Measurements from ENCODE around the gene STK33. TPM values are rescaled to one million over a fixed set of nuclear protein-coding genes. Genes with fewer than 3 reads are reported as not detected.

Gene STK33
- total RNA-seq, 1 experiment from 2014 or later: 19.5 TPM

DNA sequence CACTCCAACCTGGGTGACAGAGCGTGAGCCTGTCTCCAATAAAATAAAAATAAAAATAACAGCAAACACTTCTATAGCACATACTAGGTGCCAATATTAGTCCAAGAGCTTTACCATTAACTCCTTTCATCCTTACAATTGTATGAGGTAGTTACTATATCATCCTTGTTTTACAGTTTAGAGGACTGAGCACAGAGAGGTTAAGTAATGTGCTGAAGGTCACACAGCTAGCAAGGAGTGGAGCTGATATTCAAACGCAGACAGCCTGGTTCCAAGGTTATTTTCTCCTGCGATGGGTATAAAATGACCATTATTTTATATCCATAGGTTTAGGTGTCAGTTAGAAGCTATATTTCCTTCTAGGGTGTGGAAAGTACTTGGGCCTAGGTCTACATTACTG lies 249.7 kb downstream of the STK33 start:
- no peak for DNase-seq
- no CpG with 5 or more reads among the region's 3 CpGs for WGBS (ENCODE audit: extremely low coverage, insufficient read length, low lambda C conversion rate)
- Histone ChIP-seq H2BK120ac (ENCODE audit: low read depth, low read length, poor library complexity, severe bottlenecking) (no peak overlapping the region), H3K18ac (ENCODE audit: insufficient read length, low read depth, low read length) (no peak overlapping the region), H3K27ac (ENCODE audit: insufficient read length, low read depth, low read length) (no peak overlapping the region), H3K9ac (ENCODE audit: extremely low read depth, insufficient read length, low read length) (no peak overlapping the region), H4K20me1 (ENCODE audit: control insufficient read depth, insufficient read depth, insufficient read length) (no peaks in the 10 kb centered on the region), H3K79me2 (ENCODE audit: insufficient read depth, low read length) (no peaks in the 10 kb centered on the region), H3K23ac (ENCODE audit: insufficient read length, low read depth, low read length) (no peak overlapping the region), H3K4me2 (ENCODE audit: insufficient read depth, insufficient read length, low read length) (no peak overlapping the region), H3K4ac (ENCODE audit: low read depth, low read length) (no peak overlapping the region), H3K56ac (ENCODE audit: insufficient read length, low read depth, low read length) (no peak overlapping the region), H3K79me1 (ENCODE audit: insufficient read depth, low read depth, low read length, poor library complexity, severe bottlenecking) (no peaks in the 10 kb centered on the region), H4K91ac (ENCODE audit: insufficient read length, low read depth, low read length) (no peak overlapping the region), H2BK12ac (ENCODE audit: insufficient read length, low read depth, low read length) (no peak overlapping the region), H3K23me2 (ENCODE audit: insufficient read length, low read depth, low read length, poor library complexity, severe bottlenecking) (no peaks in the 10 kb centered on the region), H2BK5ac (ENCODE audit: insufficient read length, low read length) (no peak overlapping the region), H2AFZ (ENCODE audit: low read length) (no peak overlapping the region), H3K4me1 (ENCODE audit: insufficient read depth, low read length) (no peaks in the 10 kb centered on the region), H4K5ac (ENCODE audit: insufficient read length, low read depth, low read length) (no peak overlapping the region), H2BK20ac (ENCODE audit: low read depth, low read length, poor library complexity, severe bottlenecking) (no peak overlapping the region), H3K27me3 (ENCODE audit: insufficient read depth, low read length) (no peaks in the 10 kb centered on the region), H2AK5ac (ENCODE audit: insufficient read length, low read length) (no peak overlapping the region), H3K14ac (ENCODE audit: insufficient read depth, low read length) (no peak overlapping the region), H3K9me3 (ENCODE audit: control insufficient read depth, low read depth, low read length) (no peaks in the 10 kb centered on the region), H3T11ph (ENCODE audit: low read length) (no peak overlapping the region), H2BK15ac (ENCODE audit: low read depth, low read length) (no peak overlapping the region), H4K8ac (replicated peaks; ENCODE audit: insufficient read length, low read depth, low read length) (no peak overlapping the region)
- Mint-ChIP-seq H3K27ac (no peak overlapping the region), H3K4me3 (no peak overlapping the region), H3K36me3 (ENCODE audit: insufficient read depth in 1 of 3, low read depth in 3 of 3) (no peaks in the 10 kb centered on the region), H3K4me1 (peaks cover 18 to 26% of the 10 kb centered on the region in 2 experiments), H3K27me3 (ENCODE audit: low read depth) (peaks cover 2% of the 10 kb centered on the region), H3K9me3 (peaks cover 0 to 4% of the 10 kb centered on the region in 2 experiments; a peak in 3 of 5 replicates)
- TF ChIP-seq CTCF (conservative IDR thresholded peaks at IDR 0.05): no peak

All from H9 (cell line).